Stimulated activated CD8-positive, alpha-beta memory T cell treated with anti-CD3 and anti-CD28 coated beads, Interleukin-2, amount 100 ng/mL, for 1 hour (primary cell): ENCODE measurements around the gene EYA2.

ENCODE experiments used
- DNase-seq, 2 donors: peaks; one replicate each; pipeline ENCODE4 v3.0.0-alpha.2; 2020; ENCODE audit warnings: low read depth in 2 of 2

Gene EYA2

GRCh38 chr20:47007826-47008655, 113.4 kb downstream of the EYA2 start:
- DNase-seq: no peak

DNA sequence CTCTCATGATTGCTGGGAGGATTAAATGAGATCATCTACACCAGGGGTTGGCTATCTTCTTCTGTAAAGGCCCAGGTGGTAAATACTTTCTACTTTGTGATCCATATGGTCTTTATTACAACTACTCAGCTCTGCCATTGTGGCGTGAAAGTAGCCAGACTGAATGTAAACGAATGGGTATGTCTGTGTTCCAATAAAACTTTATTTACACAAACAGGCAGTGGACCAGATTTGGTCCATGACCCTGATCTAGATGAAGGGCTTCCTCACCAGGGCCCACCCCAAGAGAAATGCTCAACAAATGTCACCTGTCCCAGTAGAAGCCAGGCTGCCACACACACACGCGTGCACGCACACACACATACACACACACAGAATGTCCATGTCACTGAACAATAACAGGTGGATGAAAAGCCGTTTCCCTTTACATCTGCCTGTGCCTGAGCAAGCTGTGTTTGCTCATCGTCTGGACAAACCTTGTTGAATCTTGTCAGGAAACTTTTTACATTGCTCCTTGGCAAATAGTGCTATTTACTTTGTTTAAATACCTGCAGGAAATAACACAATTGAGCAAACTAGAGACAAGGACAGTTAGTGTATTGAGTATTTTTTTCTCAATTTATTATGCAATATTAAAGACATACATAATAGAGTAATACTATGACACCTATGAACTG, 114.3 kb downstream of the EYA2 start:
- no peak for DNase-seq

DNA sequence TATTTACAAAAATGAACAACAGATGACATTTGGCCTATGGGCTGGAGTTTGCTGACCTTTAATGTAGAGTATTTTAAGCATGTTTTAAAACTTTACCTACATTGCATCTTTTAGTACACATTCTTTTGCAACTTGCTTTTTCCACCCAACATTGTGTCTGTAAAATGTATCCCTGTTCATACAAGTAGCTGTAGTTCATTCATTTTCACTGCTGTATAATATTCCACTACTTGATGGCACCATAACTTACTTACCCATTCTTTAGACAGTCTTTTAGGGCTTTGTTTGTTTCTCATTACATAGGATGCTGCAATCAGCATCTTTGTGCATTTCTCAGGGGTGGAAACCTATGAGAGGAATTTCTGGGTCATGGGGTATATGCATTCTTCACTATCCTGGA, 115.1 kb downstream of the EYA2 start:
- DNase-seq: no peak

- no peak for DNase-seq
Measured at GRCh38 chr20:47011984-47012383, 117.3 kb downstream of the EYA2 start.

DNA sequence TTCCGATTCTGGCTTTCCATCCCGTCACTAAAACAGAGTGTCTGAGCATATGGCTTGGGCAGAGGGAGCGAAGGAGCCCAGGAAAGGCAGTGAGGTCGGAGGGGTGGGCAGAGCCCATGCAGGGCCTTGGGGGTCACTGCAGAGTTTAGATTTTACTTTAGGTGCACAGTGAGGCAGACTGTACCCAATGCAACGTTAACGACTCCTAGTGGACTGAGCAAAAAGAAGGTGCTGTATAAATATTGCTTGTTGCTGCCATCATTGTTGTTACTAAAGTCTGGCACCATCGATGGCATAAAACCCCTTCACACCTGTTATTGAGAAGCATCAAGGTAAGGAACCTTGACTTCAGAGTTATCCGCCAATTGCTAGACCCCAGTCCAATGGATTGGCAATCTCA, 119.0 kb downstream of the EYA2 start:
- no peak for DNase-seq

DNA sequence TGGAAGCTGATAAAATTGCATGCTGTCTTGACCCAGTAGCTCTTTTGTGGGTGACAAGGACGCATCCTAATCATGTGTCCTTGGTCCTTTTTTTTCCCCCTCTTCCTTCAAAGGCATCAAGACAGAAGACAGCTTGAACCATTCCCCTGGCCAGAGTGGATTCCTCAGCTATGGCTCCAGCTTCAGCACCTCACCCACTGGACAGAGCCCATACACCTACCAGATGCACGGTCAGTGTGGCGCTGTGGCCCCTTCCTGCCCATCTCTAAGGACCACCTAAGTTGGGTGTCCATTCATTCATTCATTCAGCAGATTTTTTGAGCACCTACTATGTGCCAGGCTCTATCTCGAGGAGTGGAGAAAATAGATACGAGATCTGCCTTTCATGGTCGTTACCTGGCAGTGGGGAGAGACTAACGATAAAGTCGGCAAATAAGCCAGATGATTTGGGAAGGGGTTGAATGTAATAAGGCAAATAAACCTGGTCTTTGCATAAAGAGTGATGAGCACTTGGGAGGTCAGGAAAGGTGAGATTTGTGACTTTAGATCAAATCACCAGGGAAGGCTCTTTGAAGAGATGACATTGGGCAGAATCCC, 121.5 kb downstream of the EYA2 start:
- DNase-seq: no peak

DNA sequence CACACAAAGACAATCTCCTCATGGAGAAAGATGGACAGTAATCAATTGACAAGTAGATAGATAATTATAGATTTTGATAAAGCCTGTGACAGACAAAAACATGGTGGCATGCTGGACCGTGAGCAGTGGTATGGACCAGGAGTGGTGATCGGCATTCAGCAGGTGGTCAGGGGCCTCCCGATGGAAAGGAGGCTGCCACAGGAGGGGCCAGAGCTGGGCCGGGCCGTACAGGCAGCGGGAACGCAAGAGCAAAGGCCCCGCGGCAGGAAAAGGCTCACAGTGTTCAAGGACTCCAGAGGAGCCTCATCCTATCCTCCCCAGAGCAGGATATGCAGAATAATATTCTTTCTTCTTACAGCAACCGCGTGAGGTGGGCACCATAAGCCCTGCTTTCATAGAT, 123.7 kb downstream of the EYA2 start:
- DNase-seq: no peak

DNA sequence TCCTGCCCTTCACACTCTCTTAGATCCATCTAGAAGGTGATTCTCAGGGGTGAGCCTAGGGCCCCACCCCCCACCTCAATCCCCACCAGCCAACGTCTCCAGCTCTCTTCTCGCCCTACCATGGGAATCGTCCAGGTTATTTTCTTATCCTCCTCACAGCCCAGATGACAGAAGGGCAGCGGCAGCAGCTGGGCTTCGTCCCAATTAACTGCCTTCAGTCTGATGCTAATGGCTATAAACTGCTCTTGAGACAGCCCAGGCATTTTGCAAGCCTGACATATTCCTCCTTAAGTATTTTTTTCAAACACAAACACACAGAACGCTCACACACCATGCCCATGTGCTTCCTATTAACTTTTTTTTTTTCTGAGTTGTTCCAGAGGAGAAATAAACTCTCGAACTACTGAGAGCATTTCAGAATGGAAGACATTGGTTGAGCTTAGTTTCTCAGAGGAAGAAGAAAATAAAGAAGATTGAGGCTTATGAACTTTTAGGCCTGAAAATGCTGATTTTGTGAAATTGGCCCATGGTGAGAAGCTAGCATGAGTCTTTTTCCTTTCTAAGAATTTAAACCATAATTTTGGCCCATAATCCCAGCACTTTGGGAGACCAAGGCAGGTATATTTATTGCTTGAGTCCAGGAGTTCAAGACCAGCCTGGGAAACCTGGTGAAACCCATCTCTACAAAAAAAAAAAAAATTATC, 124.6 kb downstream of the EYA2 start:
- DNase-seq: no peak

DNA sequence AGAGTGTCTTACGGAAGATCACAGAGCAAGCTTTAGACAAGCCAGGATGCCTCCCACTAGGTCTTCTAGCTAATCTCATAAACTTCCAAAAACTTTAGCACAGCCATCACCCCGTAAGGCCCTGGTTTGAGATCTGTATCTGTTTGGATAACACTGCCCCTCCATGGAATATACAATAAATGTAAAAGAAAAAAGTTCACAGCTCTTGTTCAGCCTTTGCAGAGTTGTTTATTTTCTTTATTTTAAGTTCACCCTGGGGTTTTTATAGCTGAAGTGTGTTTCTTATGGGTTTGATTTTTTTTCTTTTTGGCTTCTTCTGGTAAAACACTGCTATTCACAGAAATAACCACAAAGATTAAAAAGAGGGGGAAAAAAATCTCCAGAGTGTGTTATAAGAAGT, 125.6 kb downstream of the EYA2 start:
- DNase-seq: no peak

- DNase-seq: no peak
Measured at GRCh38 chr20:47021850-47022249, 127.2 kb downstream of the EYA2 start.

DNA sequence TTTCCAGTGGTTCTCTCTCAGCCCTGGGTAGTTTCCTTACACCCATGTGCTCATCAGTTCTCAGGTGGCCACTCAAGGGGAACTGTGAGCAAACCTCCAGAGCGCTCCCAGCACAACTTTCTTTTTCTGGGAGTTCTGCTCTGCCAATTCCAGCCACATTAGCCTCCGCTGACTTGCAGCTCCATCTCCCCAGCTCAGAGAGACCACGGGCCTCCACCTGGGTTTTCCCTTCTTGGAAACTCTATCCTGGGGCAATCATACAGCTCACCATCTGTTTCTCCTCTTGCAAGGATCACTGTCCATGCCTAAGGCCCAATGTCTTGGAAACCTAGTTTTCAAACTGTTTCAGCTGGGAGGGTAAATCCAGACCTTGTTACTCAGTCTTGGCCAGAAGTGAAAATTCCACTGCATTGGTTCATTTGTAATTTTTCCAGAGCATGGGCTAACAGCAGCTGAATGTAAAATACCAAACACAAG, 129.9 kb downstream of the EYA2 start:
- no peak for DNase-seq

DNA sequence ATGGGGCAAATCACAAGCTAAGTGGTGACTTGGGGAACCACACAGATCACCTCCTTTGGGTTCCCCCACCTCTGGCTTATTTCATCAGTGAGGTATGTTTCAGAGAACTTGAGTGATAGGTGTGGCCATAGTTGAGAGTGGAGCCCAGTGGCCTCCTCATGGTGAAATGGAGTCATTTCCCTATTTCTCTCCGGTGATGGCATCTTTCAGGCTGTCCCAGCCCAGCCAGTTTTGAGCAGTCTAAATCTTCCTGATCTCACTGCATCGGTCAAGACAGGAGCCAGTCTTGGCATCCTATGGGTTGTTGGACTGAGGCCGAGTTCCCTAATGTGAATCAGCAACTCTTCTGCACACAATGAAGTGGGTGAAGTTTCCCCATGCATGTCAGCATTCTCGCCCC, 132.4 kb downstream of the EYA2 start:
- no peak for DNase-seq

- no peak for DNase-seq
Measured at GRCh38 chr20:47027456-47027855, 132.8 kb downstream of the EYA2 start.

DNA sequence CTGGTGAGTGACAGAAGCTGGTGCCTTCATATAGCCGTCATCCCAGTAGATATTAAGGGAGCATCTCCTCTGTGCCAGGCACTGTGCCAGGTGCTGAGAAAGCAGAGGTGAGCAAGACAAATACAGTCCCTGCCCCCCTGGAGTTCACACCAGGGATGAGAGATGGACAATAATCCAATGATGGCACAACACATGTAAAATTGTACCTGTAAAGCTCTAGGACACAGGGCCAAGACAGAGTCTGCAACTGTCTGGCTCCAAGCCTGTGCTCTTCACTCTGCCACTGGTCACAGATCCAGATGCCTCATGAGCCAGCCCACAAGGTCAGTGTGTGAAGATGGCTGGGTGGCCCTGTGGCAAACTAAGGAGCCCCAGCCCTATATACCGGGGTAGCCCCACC, 133.8 kb downstream of the EYA2 start:
- DNase-seq: no peak

GRCh38 chr20:47029845-47030244, 135.2 kb downstream of the EYA2 start:
- no peak for DNase-seq

GRCh38 chr20:47030271-47030810, 135.7 kb downstream of the EYA2 start:
- DNase-seq: no peak

DNA sequence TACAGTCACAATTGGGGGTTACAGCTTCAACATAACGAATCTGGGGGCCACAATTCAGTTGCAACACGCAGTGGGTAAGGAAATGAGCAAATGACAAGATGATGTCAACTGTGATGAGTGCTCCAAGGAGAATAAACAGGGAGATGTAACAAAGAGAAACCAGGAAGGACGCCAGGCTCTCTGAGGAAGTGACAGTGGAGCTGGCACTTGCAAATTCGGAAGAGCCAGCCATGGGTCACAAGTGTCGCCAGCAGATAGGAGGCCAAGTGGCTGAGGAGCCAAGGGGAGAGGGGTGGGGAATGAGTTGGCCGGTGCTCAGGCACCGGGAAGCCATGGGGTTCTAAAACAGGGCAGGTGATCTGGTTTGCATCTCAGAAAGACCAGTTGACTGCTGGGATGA, 136.4 kb downstream of the EYA2 start:
- DNase-seq: no peak

DNA sequence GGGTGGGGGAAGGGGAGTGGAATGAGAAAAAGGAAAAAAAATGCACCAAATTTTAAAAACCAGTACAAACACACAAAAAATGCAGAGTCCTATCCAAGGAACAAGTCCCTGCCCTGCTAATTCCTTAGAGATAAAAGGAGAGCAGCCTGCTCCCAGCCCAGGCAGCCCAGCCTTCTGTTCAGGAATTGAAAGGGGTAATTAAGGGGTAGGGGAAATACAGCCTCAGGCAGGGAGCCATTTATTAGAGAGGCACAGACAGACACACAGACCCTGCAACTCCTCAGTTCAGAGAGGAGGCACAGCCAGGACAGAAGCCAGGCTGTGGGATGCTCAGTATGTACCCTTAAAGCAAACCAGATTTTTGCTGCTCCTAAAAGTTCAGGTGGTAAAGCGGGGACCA, 137.2 kb downstream of the EYA2 start:
- no peak for DNase-seq

GRCh38 chr20:47032933-47033578, 138.4 kb downstream of the EYA2 start:
- no peak for DNase-seq

DNA sequence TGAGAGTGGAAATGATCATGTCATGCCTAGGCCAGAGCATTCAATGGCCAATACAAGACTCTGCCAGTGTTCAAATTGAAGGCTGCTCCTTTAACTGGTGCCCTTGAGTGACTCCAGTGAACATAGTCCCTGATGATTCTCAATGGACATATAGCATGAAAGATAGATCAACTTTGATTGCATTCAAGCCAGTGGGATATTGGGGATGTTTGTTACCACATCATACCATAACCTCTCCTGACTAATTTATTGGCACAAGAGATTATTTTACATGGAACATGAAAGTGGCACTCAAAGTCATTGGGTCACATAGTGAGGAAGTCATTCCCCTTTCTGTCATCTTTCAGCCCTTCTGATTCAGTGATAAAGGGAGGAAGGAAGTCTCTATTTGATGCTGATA, 139.0 kb downstream of the EYA2 start:
- DNase-seq: no peak

GRCh38 chr20:47035026-47035590, 140.5 kb downstream of the EYA2 start:
- no peak for DNase-seq
